Measurements from ENCODE around the gene OGG1. TPM values are rescaled to one million over a fixed set of nuclear protein-coding genes. Genes with fewer than 3 reads are reported as not detected.

OGG1 gene
- polyA plus RNA-seq, 1 donor from 2014 or later = 34.4 TPM

- no peak for TF ChIP-seq MXI1 (conservative IDR thresholded peaks at IDR 0.05; ENCODE audit: poor library complexity, severe bottlenecking)
- TF ChIP-seq CTCF (IDR thresholded peaks at IDR 0.05; ENCODE audit: poor library complexity, severe bottlenecking) = no peak
- TF ChIP-seq REST (IDR thresholded peaks at IDR 0.05; ENCODE audit: borderline replicate concordance) = no peak
- no peak for TF ChIP-seq EZH2 (IDR thresholded peaks at IDR 0.05; ENCODE audit: borderline replicate concordance, insufficient read depth, low read length, poor library complexity, severe bottlenecking)
- TF ChIP-seq POLR2AphosphoS5 (IDR thresholded peaks at IDR 0.05) = no peak
- TF ChIP-seq TAF1 (IDR thresholded peaks at IDR 0.05; ENCODE audit: low read depth) = no peak
- no peak for TF ChIP-seq EP300 (conservative IDR thresholded peaks at IDR 0.05; ENCODE audit: poor library complexity, severe bottlenecking)
- no peak for TF ChIP-seq RAD21 (conservative IDR thresholded peaks at IDR 0.05)
- TF ChIP-seq SMC3 (conservative IDR thresholded peaks at IDR 0.05; ENCODE audit: poor library complexity) = no peak
These were observed 48.7 kb upstream of the OGG1 start for GRCh38 chr3:9701006-9701405.

GRCh38 chr3:9701711-9702110, 48.0 kb upstream of the OGG1 start:
- Histone ChIP-seq H3K79me2 (replicated peaks; ENCODE audit: insufficient read depth, low read length) (no peaks in the 10 kb centered on the region), H3K9me3 (ENCODE audit: low read length) (no peaks in the 10 kb centered on the region), H3K36me3 (ENCODE audit: insufficient read depth, low read length) (no peaks in the 10 kb centered on the region), H2AFZ (ENCODE audit: low read depth, low read length) (no peak overlapping the region), H3K4me2 (ENCODE audit: low read length) (no peak overlapping the region), H3K4me3 (ENCODE audit: low read length) (no peak overlapping the region), H3F3A (ENCODE audit: insufficient read depth, low read length, poor library complexity, severe bottlenecking) (no peaks in the 10 kb centered on the region), H3K9me2 (ENCODE audit: insufficient read depth, low read length) (no peaks in the 10 kb centered on the region), H3K9ac (ENCODE audit: low read length) (no peak overlapping the region), H4K20me1 (ENCODE audit: insufficient read depth) (no peaks in the 10 kb centered on the region), H3K27ac (ENCODE audit: low read length) (no peak overlapping the region), H3K27me3 (ENCODE audit: insufficient read depth, low read depth, low read length) (peaks cover 34% of the 10 kb centered on the region)
- TF ChIP-seq EP300 (conservative IDR thresholded peaks at IDR 0.05; ENCODE audit: poor library complexity, severe bottlenecking) = no peak
- TF ChIP-seq POLR2AphosphoS5 (IDR thresholded peaks at IDR 0.05) = no peak
- TF ChIP-seq RAD21 (conservative IDR thresholded peaks at IDR 0.05) = no peak
- no peak for TF ChIP-seq MXI1 (conservative IDR thresholded peaks at IDR 0.05; ENCODE audit: poor library complexity, severe bottlenecking)
- TF ChIP-seq TAF1 (IDR thresholded peaks at IDR 0.05; ENCODE audit: low read depth) = no peak
- TF ChIP-seq REST (IDR thresholded peaks at IDR 0.05; ENCODE audit: borderline replicate concordance) = no peak
- TF ChIP-seq CTCF (IDR thresholded peaks at IDR 0.05; ENCODE audit: poor library complexity, severe bottlenecking) = no peak
- TF ChIP-seq EZH2 (IDR thresholded peaks at IDR 0.05; ENCODE audit: borderline replicate concordance, insufficient read depth, low read length, poor library complexity, severe bottlenecking) = no peak
- TF ChIP-seq SMC3 (conservative IDR thresholded peaks at IDR 0.05; ENCODE audit: poor library complexity) = no peak

More at GRCh38 chr3:9701006-9701405, 48.7 kb upstream of the OGG1 start:
- Histone ChIP-seq H2AFZ (ENCODE audit: low read depth, low read length) (no peak overlapping the region), H3K9me2 (ENCODE audit: insufficient read depth, low read length) (no peaks in the 10 kb centered on the region), H3K9ac (ENCODE audit: low read length) (no peak overlapping the region), H3F3A (ENCODE audit: insufficient read depth, low read length, poor library complexity, severe bottlenecking) (no peaks in the 10 kb centered on the region), H3K9me3 (ENCODE audit: low read length) (no peaks in the 10 kb centered on the region), H4K20me1 (ENCODE audit: insufficient read depth) (no peaks in the 10 kb centered on the region), H3K27ac (ENCODE audit: low read length) (no peak overlapping the region), H3K36me3 (ENCODE audit: insufficient read depth, low read length) (no peaks in the 10 kb centered on the region), H3K4me3 (ENCODE audit: low read length) (no peak overlapping the region), H3K27me3 (ENCODE audit: insufficient read depth, low read depth, low read length) (peaks cover 30% of the 10 kb centered on the region), H3K79me2 (replicated peaks; ENCODE audit: insufficient read depth, low read length) (no peaks in the 10 kb centered on the region), H3K4me2 (ENCODE audit: low read length) (no peak overlapping the region)
